ENCODE results near the gene ANKRD31.

Gene ANKRD31

GRCh38 chr5:75044406-75044805, 192.3 kb downstream of the ANKRD31 start:
- no peak for ATAC-seq
- TF ChIP-seq ZFP3 (CRISPR knock-in tag; IDR thresholded peaks at IDR 0.05) (no peak), ESRRG (CRISPR knock-in tag; IDR thresholded peaks at IDR 0.05) (no peak), ZNF565 (CRISPR knock-in tag; conservative IDR thresholded peaks at IDR 0.05; ENCODE audit: low read depth) (no peak), ISL1 (CRISPR knock-in tag; IDR thresholded peaks at IDR 0.05) (no peak), ARNTL (CRISPR knock-in tag; IDR thresholded peaks at IDR 0.05; ENCODE audit: borderline replicate concordance, low read depth) (no peak), TCF4 (CRISPR knock-in tag; IDR thresholded peaks at IDR 0.05; ENCODE audit: borderline replicate concordance) (no peak), RARB (CRISPR knock-in tag; IDR thresholded peaks at IDR 0.05) (no peak), PPARA (CRISPR knock-in tag; IDR thresholded peaks at IDR 0.05; ENCODE audit: borderline replicate concordance) (no peak), CSRNP3 (CRISPR knock-in tag; IDR thresholded peaks at IDR 0.05) (no peak), ZNF70 (CRISPR knock-in tag; IDR thresholded peaks at IDR 0.05) (no peak), GLIS3 (CRISPR knock-in tag; IDR thresholded peaks at IDR 0.05) (no peak), CSDC2 (CRISPR knock-in tag; IDR thresholded peaks at IDR 0.05) (no peak), PATZ1 (CRISPR knock-in tag; IDR thresholded peaks at IDR 0.05; ENCODE audit: borderline replicate concordance) (no peak), ZFP30 (CRISPR knock-in tag; IDR thresholded peaks at IDR 0.05) (no peak), CREB5 (CRISPR knock-in tag; IDR thresholded peaks at IDR 0.05; ENCODE audit: low read depth) (no peak), ZNF8 (CRISPR knock-in tag; IDR thresholded peaks at IDR 0.05) (no peak), OSR1 (CRISPR knock-in tag; IDR thresholded peaks at IDR 0.05) (no peak), POU6F1 (CRISPR knock-in tag; IDR thresholded peaks at IDR 0.05; ENCODE audit: borderline replicate concordance, low read depth) (no peak)

GRCh38 chr5:75043633-75044264, 192.9 kb downstream of the ANKRD31 start:
- no peak for TF ChIP-seq TOX (CRISPR knock-in tag; IDR thresholded peaks at IDR 0.05; ENCODE audit: borderline replicate concordance)
- no peak for TF ChIP-seq CSDC2 (CRISPR knock-in tag; IDR thresholded peaks at IDR 0.05)
- TF ChIP-seq ZFP30 (CRISPR knock-in tag; IDR thresholded peaks at IDR 0.05) = no peak
- TF ChIP-seq ARNTL (CRISPR knock-in tag; IDR thresholded peaks at IDR 0.05; ENCODE audit: borderline replicate concordance, low read depth) = no peak
- TF ChIP-seq TSHZ2 (CRISPR knock-in tag; IDR thresholded peaks at IDR 0.05) = no peak
- no peak for TF ChIP-seq CREB5 (CRISPR knock-in tag; IDR thresholded peaks at IDR 0.05; ENCODE audit: low read depth)
- TF ChIP-seq PATZ1 (CRISPR knock-in tag; IDR thresholded peaks at IDR 0.05; ENCODE audit: borderline replicate concordance) = no peak
- TF ChIP-seq ZNF70 (CRISPR knock-in tag; IDR thresholded peaks at IDR 0.05) = no peak
- ATAC-seq = no peak
